GM18870 (cell line): Measurements from ENCODE around the gene KLK14.
A peak's percentile ranks its signal among the peaks of the same experiment; 100 is the strongest.

Source experiments
- ATAC-seq: cut with Tn5 transposase; IDR thresholded peaks from one replicate; pipeline ENCODE4 v1.9.1; 2021; ENCODE audit warnings: moderate library complexity; ENCODE audit not compliant: unreplicated experiment

Gene KLK14

DNA sequence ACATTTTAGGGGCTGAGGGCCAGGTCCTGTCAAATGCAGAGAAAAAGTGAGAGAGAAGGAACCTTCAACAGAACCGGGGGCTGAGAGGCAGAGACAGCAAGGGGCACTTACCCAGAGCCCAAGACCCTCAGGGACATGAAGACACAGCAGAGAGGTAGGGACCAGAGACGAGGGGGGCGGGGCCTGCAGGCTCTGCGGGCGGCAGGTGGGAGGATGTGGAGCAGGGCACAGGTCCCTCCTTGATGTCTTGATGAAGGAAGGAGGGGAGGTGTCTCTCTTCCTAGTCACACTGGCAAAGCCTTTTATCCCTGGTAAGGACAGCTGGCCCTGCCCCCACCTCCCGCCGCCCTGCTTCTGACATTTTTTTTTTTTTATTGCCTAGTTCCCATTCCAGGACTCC, at the start of gene KLK14:
TSS of gene KLK14 (minus strand) at position 277 of the 400 bp plus-strand sequence. CDS start at position 4, 273 bp downstream.
- ATAC-seq = no peak

DNA sequence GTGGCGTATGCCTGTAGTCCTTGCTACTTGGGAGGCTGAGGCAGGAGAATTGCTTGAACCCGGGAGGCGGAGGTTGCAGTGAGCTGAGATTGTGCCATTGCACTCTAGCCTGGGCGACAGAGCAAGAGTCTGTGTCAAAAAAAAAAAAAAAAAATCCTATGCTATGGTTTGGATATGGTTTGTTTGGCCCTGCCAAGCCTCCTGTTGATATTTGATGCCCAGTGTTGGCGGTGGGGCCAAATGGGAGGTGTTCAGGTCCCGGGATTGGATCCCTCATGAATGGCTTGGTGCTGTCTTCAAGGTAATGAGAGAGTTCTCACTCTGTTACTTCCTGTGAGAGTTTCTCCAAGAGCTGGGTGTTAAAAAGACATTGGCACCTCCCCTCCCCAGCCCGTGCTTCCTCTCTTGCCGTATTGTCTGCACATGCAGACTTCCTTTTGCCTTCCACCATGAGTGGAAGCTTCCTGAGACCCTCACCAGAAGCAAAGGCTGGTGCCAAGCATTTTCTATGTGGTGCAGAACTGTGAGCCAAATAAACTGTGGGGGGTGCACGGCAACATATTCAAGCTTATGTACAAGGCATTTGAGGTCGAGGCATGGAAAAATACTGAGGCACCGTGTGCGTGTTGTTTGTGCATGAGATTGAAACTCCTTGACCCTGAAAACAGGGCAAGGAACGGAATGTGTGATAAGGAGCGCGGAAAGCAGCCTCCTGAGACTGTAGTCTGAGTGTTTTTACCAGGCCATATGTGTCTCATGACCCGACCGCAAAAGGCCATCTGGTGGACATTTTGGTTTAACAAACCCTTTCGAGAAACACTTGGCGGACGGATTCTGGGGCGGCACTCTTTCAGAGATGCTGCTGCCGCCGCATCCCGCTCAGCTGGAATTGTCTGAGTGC, 49.3 kb upstream of the KLK14 start:
- no peak for ATAC-seq

- no peak for ATAC-seq
Observed at GRCh38 chr19:51129716-51130115, 47.0 kb upstream of the KLK14 start.

- ATAC-seq = no peak
Observed at GRCh38 chr19:51128227-51128626, 45.5 kb upstream of the KLK14 start.

GRCh38 chr19:51127755-51128154, 45.1 kb upstream of the KLK14 start:
- no peak for ATAC-seq

- no peak for ATAC-seq
Observed at GRCh38 chr19:51127032-51127431, 44.3 kb upstream of the KLK14 start.

- no peak for ATAC-seq
Observed at GRCh38 chr19:51125421-51126075, 42.9 kb upstream of the KLK14 start.

DNA sequence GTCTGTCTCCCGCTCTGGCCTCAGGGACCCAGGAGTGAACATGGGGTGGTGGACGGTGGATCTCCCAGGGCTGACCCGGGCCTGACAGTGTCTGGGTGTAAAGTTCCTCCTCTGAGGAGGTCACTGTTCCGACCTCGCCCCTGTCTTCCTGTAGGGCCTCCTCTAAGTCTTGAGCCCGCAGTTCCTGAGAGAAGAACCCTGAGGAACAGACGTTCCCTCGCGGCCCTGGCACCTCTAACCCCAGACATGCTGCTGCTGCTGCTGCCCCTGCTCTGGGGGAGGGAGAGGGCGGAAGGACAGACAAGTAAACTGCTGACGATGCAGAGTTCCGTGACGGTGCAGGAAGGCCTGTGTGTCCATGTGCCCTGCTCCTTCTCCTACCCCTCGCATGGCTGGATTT, 42.0 kb upstream of the KLK14 start, which contains the start of gene SIGLEC9:
TSS of gene SIGLEC9 (plus strand) at position 178 of the 400 bp plus-strand sequence. CDS start at position 247, 69 bp downstream.
- ATAC-seq = no peak

GRCh38 chr19:51124216-51124615, 41.5 kb upstream of the KLK14 start:
- no peak for ATAC-seq

- no peak for ATAC-seq
Observed at GRCh38 chr19:51123802-51124201, 41.1 kb upstream of the KLK14 start.

- no peak for ATAC-seq
Observed at GRCh38 chr19:51123381-51123800, 40.7 kb upstream of the KLK14 start.

GRCh38 chr19:51122112-51122981, 39.7 kb upstream of the KLK14 start:
- no peak for ATAC-seq

GRCh38 chr19:51121257-51121656, 38.6 kb upstream of the KLK14 start:
- ATAC-seq = no peak

DNA sequence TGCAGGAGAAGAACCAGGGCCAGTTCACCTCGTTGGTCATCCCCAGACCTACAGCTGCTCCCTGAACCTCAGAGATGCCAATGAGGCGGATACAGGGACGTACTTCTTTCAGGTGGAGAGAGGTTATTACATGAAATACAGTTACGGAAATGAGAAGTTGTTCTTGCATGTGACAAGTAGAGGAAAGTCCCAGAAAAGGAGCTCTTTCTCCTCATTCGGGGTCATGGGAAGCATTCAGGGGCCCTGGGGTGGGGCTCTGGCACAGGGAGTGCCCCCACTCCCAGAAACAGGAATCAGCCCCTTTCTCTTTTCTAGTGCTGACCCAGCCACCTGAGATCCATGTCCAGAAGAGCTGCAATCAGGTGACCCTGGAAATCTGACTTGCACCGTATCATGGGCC, 37.5 kb upstream of the KLK14 start:
- no peak for ATAC-seq

- no peak for ATAC-seq
Observed at GRCh38 chr19:51119611-51120010, 36.9 kb upstream of the KLK14 start.

DNA sequence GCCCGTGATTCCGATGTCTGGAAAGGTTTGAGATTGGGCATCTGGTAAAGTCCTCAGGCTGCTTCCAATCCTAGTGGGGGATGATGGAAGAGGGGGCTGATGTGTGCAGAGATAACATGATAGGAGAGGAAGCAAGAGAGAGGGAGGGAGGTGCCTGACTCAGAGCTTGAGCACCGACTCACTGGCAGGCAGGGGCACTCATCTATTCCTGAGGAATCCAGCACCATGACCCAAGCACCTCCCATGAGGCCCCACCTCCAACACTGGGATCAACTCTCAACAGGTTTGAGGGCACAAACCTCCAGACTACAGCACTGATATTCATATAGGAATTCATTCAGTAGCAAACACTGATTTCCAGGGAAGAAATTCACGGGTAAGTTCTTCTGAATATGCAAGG, 36.4 kb upstream of the KLK14 start:
- ATAC-seq = no peak

GRCh38 chr19:51116736-51117286, 34.1 kb upstream of the KLK14 start:
- no peak for ATAC-seq

GRCh38 chr19:51114087-51114729, 31.5 kb upstream of the KLK14 start:
- no peak for ATAC-seq

DNA sequence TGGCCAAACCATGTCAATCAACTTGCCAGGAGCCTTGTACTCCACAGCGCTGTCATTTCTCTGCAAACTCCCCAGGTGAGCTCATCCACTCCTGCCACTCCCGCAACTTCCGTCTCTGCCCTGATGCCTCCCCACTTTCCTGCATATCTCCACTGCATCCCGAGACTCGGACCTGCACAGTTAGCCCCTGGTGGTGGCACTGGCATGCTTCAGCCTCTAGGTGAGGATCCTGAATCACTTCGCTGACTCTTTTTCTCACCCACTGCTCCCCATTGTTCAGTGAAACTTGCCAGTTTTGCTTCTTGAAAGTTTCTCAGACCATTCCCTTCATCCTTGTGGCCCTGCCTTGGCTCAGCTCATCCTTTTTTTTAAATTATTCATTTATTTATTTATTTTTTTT, 28.9 kb upstream of the KLK14 start:
- ATAC-seq = no peak

DNA sequence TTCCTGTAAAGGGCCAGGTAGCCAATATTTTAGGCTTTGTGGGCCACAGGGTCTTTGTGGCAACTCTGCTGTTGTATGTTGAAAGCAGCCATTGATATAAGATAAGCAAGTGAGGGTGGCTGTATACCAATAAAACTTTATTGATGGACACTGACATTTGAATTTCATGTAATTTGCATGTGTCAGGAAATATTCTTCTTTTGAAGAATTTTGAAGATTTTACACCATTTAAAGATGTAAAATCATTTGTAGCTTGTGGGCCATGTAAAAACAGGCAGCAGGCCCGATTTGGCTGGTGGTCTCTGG, 27.9 kb upstream of the KLK14 start:
- ATAC-seq = no peak

GRCh38 chr19:51108805-51109146, 26.1 kb upstream of the KLK14 start:
- ATAC-seq = peak; percentile 36
